Astrocyte (in vitro differentiated cells and primary cell): ENCODE measurements around the gene CCDC137. TPM values are rescaled to one million over a fixed set of nuclear protein-coding genes. Genes with fewer than 3 reads are reported as not detected.

Experiments
- DNase-seq: peaks from one replicate; pipeline ENCODE4 v3.0.0-alpha.2; 2010; ENCODE audit warnings: low read depth
- FAIRE-seq: peaks from 2 replicates; lab custom pipeline; 2011; peaks lifted over from hg19 to GRCh38; lab: Jason Lieb, UNC
- H2AFZ ChIP-seq: 2 replicates; pipeline ENCODE4 v1.6.0; 2012; ENCODE audit warnings: low read depth, low read length, inconsistent platforms
- H3K27ac ChIP-seq: 2 replicates; pipeline ENCODE4 v1.5.1; 2011; ENCODE audit warnings: low read depth, low read length, inconsistent platforms
- H3K27me3 ChIP-seq: 2 replicates; pipeline ENCODE4 v1.6.0; 2011; ENCODE audit warnings: low read length, inconsistent platforms; ENCODE audit not compliant: insufficient read depth
- H3K36me3 ChIP-seq: 2 replicates; pipeline ENCODE4 v1.5.1; 2011; ENCODE audit warnings: low read length, inconsistent platforms; ENCODE audit not compliant: insufficient read depth
- H3K4me1 ChIP-seq: 2 replicates; pipeline ENCODE4 v1.5.1; 2011; ENCODE audit warnings: low read length, inconsistent platforms; ENCODE audit not compliant: insufficient read depth
- H3K4me2 ChIP-seq: 2 replicates; pipeline ENCODE4 v1.6.0; 2012; ENCODE audit warnings: low read length, inconsistent platforms
- H3K4me3 ChIP-seq: 2 replicates; pipeline ENCODE4 v1.5.1; 2011; ENCODE audit warnings: low read depth, mild to moderate bottlenecking, low read length, inconsistent platforms; ENCODE audit not compliant: insufficient read depth
- H3K79me2 ChIP-seq: 2 replicates; pipeline ENCODE4 v1.6.0; 2012; ENCODE audit warnings: mild to moderate bottlenecking, low read length, inconsistent platforms; ENCODE audit not compliant: insufficient read depth
- H3K9ac ChIP-seq: 2 replicates; pipeline ENCODE4 v1.6.0; 2012; ENCODE audit warnings: mild to moderate bottlenecking, low read length, inconsistent platforms
- H3K9me3 ChIP-seq: 2 replicates; pipeline ENCODE4 v1.5.1; 2012; ENCODE audit warnings: low read depth, mild to moderate bottlenecking, low read length, inconsistent platforms; ENCODE audit not compliant: insufficient read depth
- H4K20me1 ChIP-seq: 2 replicates; pipeline ENCODE4 v1.6.0; 2012; ENCODE audit warnings: low read length, inconsistent platforms; ENCODE audit not compliant: insufficient read depth
- H3K27ac Mint-ChIP-seq: one replicate; pipeline ENCODE4 v1.8.0; 2021; ENCODE audit warnings: mild to moderate bottlenecking, mixed read lengths; ENCODE audit not compliant: unreplicated experiment
- H3K27me3 Mint-ChIP-seq: one replicate; pipeline ENCODE4 v1.8.0; 2021; ENCODE audit warnings: low read depth, mixed read lengths; ENCODE audit not compliant: unreplicated experiment
- H3K36me3 Mint-ChIP-seq: one replicate; pipeline ENCODE4 v1.8.0; 2021; ENCODE audit warnings: low read depth, mixed read lengths; ENCODE audit not compliant: unreplicated experiment
- H3K4me1 Mint-ChIP-seq: one replicate; pipeline ENCODE4 v1.8.0; 2021; ENCODE audit warnings: low read depth, mixed read lengths; ENCODE audit not compliant: unreplicated experiment
- H3K4me3 Mint-ChIP-seq: one replicate; pipeline ENCODE4 v1.8.0; 2021; ENCODE audit warnings: mild to moderate bottlenecking, moderate library complexity, mixed read lengths; ENCODE audit not compliant: unreplicated experiment
- H3K9me3 Mint-ChIP-seq: one replicate; pipeline ENCODE4 v1.8.0; 2021; ENCODE audit warnings: mild to moderate bottlenecking, mixed read lengths; ENCODE audit not compliant: unreplicated experiment
- CTCF ChIP-seq: IDR thresholded peaks from 2 replicates; pipeline ENCODE4 v1.5.1; 2011; ENCODE audit warnings: low read depth, mild to moderate bottlenecking, inconsistent platforms, low read length, moderate library complexity; ENCODE audit not compliant: insufficient read depth
- EZH2 ChIP-seq: IDR thresholded peaks from 2 replicates; pipeline ENCODE4 v1.6.1; 2012; ENCODE audit warnings: mild to moderate bottlenecking, low read length, inconsistent platforms; ENCODE audit not compliant: insufficient read depth
- total RNA-seq: library from RNA; stranded (reverse); gene quantifications from 2 replicates; pipeline ENCODE4 v1.2.1, GENCODE V29; 2021

Gene CCDC137
- total RNA-seq, 1 donor from 2014 or later: 29.4 TPM

GRCh38 chr17:81682565-81683207 is 16.1 kb downstream of the CCDC137 start:
- peaks cover 14% of the 10 kb centered on the region for H3K4me1 Mint-ChIP-seq
- Histone ChIP-seq H3K27ac (peak overlapping the region; percentile 80), H2AFZ (peak overlapping the region; percentile 64), H3K4me2 (peak overlapping the region; percentile 94), H3K9ac (peak overlapping the region; percentile 93), H3K9me3 (no peaks in the 10 kb centered on the region), H3K36me3 (peaks cover 19% of the 10 kb centered on the region), H4K20me1 (peaks cover 54% of the 10 kb centered on the region), H3K79me2 (peaks cover 75% of the 10 kb centered on the region), H3K4me3 (peak overlapping the region; percentile 81), H3K4me1 (peaks cover 29% of the 10 kb centered on the region), H3K27me3 (no peaks in the 10 kb centered on the region)
- no peak for TF ChIP-seq CTCF
- TF ChIP-seq EZH2: no peak
- H3K4me3 Mint-ChIP-seq: peak overlapping the region; percentile 92
- no peaks in the 10 kb centered on the region for H3K27me3 Mint-ChIP-seq
- DNase-seq (no peak), FAIRE-seq (peak; percentile 9)
- H3K27ac Mint-ChIP-seq: peak overlapping the region; percentile 83
- no peaks in the 10 kb centered on the region for H3K9me3 Mint-ChIP-seq
- H3K36me3 Mint-ChIP-seq: peaks cover 11% of the 10 kb centered on the region

- DNase-seq (no peak), FAIRE-seq (no peak)
- Histone ChIP-seq H3K4me2 (peak overlapping the region; percentile 94), H3K27ac (peak overlapping the region; percentile 80), H3K4me3 (peak overlapping the region; percentile 81), H3K9me3 (no peaks in the 10 kb centered on the region), H3K9ac (peak overlapping the region; percentile 93), H4K20me1 (peaks cover 59% of the 10 kb centered on the region), H3K4me1 (peaks cover 29% of the 10 kb centered on the region), H3K79me2 (peaks cover 80% of the 10 kb centered on the region), H3K27me3 (no peaks in the 10 kb centered on the region), H2AFZ (peak overlapping the region; percentile 64), H3K36me3 (peaks cover 19% of the 10 kb centered on the region)
- H3K9me3 Mint-ChIP-seq: no peaks in the 10 kb centered on the region
- peak overlapping the region; percentile 92 for H3K4me3 Mint-ChIP-seq
- H3K36me3 Mint-ChIP-seq: peaks cover 8% of the 10 kb centered on the region
- no peaks in the 10 kb centered on the region for H3K27me3 Mint-ChIP-seq
- H3K27ac Mint-ChIP-seq: peak overlapping the region; percentile 83
- H3K4me1 Mint-ChIP-seq: peaks cover 14% of the 10 kb centered on the region
- TF ChIP-seq EZH2 (no peak), CTCF (no peak)
These were observed 16.7 kb downstream of the CCDC137 start for GRCh38 chr17:81683208-81683583.
